HG03575 (cell line): ENCODE results near the gene GABARAP.

Source experiments
- ATAC-seq: cut with Tn5 transposase; IDR thresholded peaks from one replicate; pipeline ENCODE4 v1.9.1; 2021; ENCODE audit not compliant: unreplicated experiment, insufficient number of reproducible peaks, low FRiP score; ENCODE audit errors: extremely low read depth

The GABARAP gene

DNA sequence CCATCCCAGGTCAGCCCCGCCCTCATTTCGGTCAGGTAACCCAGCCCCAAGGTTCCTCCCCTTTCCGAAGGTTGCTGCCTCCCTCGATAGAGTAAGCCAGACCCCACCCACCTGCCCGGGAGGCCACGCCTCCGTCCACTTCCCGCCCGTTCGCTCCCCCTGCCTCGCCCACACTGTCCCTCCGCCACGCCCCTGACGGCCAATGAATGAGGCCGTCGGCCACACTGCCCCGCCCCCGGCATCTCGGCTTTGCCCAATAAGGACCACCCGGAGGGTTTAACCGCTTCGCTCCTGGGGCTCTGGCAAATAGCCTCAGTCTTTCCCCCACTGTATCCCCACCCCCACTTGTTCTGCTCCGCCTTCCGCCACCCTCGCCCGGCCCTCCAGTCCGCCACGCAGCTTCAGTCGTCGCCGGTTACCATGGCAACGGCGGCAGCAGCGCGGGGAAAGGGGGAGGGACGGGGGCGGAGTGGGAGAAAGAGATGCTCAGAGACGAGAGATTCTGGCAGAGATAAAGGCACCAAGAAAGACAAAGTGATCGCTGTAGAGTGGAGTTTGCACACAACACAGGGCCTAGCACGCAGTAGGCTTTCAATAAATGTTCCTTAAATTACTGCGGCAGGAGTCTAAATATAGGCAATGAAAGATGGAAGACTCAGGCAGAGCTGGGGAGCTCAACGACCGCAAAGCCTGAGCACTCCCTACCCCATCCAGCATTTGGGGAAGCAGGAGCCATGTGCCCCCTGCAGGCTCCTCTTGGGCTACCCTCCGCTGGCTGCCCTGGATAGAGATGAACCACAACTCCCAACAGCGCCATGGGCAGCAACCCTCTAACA lies 27.7 kb downstream of the GABARAP start:
- ATAC-seq: no peak

DNA sequence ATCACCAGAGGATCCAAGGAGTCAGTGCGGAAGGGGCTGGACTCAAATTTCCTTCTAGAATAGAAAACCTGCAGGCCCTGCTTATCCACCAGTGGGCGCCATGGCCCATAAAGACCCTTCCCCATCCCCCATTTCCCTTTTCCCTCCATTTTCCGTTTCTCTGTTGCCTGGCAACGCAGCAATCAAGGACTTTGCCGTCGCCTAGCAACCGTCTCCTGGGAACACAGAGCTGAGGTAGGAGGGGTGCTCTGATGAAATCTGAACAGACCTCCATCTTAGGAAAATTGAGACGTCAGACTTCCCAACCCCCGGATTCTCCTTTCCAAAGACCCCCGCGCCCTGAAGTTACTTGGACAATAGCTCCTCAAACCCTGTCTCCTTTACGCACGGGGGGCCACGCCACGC lies 28.4 kb downstream of the GABARAP start:
- no peak for ATAC-seq

DNA sequence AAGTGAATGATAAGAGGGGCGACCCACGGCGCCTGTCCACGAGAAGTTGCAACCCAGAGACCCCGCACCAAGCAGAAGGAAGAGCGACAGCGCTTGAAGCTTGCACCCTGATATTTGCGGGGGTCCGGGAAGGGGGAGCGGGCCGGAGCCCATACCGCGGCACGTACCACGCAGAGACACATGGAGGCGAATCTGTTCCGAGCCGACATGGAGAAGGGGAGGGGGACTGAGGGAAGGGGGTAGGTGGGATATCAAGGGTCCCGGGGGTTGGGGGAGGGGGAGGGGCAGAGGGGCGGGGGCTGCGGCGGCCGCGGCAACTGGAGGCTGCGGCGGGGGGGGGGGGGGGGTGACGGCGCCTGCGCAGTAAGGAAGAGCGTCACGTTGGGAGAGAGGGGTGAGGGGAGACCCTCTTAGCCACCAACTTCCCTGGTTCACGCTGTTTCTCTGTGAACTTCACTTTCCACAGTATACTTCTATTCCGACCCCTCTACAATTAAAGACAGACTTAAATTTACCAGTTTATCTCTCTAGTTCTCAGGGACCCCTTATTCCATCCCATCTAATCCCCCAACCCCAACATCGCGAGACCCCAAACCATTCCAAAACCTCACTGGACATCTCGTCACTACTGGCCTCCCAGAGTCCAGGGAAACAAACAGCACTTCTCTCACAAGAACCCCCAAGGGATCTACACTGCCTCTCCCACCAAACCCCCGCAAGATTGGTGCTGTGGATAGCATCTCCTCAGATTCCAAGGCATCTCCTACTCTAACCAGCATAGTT lies 30.6 kb downstream of the GABARAP start:
- ATAC-seq: no peak

DNA sequence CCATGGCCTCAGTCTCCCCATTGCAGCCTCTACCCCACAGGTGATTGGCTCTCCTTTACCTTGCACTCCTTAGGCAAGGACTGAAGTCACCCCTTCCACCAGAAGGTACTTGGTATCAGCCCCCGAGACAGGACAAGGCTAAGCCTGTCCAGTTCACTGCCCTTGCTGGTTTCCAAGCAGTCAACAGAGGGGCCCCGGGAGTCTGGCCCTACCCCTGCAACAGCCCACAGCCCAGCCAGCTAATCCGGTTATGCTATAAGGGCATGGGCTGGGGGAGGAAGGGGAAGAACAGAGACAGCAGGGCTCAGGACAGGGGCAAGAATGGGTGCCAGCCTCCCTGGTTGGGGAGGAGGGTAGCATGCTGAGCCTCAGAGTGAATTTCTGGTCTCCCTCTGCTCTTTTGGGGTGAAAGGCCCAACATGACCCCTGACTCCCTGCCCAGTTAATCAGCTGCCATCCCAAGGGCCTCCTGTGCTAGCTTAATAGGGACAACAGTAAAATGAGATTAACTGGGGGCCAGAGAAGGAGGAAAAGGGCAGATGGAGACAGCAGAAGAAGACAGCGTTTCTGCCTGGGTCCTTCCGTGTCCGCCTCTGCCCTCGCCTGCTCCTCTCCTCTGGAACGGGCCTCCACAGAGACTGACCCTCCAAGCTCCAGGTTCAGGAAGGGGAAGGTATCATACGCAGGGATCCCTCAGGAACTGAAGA lies 33.3 kb downstream of the GABARAP start:
- ATAC-seq: no peak

DNA sequence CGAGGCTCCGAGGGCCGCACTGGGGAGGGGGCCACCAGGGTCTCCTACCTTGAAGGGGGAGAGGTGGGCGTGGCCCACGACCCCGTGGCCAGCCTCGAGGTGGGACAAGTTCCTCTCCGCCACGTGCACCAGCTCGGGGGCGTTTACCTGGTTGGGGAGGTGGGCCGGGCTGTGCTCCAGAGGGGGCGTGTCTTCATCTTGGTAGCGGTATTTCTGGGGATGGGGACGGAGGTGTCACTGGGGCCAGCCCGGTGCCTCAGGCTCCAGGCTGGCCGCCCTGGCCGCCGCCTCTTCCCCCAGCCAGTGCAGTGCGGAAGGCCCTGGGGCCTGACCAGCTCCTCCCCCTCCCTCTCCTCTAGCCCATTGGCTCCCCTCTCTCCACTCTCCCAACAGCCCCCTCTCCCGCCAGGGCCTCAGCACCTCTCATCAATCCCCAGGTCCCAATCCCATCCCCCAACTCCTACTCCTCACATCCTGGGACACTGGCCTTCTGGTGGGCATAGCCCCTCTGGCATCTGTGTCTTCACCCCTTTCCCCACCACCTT lies 34.1 kb downstream of the GABARAP start:
- no peak for ATAC-seq

DNA sequence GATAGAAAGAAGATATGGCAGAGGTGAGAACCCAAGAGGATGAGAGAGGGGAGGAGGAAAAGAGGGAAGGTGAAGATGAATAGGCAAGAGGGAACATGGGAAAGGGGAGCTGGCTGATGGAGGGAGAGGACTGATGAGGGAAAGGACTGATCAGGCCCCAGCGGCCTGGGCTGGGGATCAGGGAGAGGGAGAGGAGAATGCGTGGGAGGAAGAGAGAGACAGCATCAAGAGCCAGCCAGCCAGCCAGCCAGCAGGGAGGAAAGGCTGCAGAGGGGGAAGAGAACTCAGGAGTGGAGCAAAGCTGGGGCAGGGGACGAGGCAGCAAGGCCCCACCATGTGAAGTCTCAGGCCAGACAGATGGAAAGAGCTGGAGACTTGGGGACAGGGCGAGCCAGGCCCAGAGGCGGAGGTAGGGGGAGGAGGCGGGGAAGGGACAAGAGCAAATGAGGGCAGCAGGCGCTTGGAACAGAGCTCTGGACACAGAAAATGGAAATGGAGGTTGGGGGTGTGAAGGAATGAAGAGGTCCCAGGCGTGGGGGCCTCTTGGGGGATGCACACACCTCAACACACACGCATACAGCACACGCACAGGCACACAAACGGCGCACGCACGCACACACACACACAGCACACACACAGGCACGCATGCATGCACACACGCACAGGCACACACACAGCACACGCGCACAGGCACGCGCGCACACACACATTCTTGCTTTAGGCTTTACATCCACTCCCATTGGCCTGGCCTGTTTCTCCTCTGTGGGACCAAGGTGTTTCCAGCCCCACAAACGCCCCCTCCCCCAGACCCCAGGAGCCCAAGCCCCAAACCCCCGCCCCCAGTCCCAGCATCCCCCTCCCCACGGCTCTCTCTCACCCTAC lies 34.9 kb downstream of the GABARAP start:
- ATAC-seq: no peak

DNA sequence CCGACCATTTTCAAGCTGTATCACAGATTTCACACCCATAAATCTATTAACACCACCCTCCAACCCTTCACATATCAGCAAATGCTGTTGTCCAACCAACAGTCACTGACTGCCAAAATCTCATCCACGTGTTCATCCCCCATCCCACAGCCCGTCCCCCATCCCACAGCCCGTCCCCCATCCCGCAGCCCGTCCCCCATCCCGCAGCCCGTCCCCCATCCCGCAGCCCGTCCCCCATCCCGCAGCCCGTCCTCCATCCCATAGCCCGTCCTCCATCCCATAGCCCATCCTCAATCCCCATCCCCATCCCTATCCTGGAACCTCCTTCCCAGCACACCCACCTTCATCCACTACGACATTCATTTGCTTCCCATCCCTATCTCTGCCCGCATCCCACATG lies 36.7 kb downstream of the GABARAP start:
- ATAC-seq: no peak

DNA sequence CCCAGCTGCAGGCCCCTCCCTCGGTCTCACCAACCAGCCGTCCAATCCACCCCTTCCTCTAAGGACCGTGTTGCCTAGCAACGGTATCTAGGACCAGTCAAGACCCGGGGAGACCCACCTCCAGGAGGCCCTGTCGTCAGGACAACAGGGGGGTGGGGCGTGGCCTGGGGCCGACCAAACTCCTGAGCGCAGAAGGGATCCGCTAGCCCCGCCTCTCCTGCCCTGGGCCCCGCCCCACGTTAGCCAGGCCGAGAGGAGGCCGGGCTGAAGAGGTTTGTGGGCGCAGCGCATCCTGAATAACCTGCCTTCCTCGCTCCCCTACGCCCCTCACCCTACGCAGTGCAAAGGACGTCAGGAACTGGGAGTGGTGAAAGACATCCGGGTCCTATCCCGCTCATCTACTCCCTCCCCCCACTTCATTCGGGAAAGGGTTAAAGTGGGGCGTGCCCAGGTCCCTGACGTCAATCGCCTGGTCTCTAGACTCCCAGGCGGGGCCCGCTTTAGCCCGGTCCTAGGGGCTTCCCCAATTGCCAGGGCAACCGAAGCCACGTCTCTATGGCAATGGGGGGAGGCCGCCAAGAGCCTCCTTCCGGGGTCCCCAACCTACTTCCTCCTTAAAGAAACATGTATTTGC lies 37.3 kb downstream of the GABARAP start:
- no peak for ATAC-seq

DNA sequence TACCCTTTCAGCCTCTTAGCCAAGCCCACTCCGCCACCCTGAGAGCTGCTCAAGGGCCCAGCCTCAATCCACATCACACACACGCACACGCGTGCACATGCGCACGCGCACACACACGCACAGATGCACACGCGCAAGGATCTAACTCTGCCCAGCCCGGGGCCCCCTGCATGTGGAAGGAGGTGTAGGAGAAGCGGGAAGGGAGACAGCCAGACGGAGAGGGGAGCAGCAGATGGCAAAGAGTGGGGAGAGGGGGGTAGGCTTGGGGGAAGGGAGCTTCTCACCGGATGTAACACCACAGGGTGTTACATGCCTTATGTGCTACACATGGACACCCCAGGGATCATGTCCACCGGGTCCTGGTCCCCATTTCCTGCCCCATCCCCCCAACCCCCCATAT lies 37.9 kb downstream of the GABARAP start:
- ATAC-seq: no peak

DNA sequence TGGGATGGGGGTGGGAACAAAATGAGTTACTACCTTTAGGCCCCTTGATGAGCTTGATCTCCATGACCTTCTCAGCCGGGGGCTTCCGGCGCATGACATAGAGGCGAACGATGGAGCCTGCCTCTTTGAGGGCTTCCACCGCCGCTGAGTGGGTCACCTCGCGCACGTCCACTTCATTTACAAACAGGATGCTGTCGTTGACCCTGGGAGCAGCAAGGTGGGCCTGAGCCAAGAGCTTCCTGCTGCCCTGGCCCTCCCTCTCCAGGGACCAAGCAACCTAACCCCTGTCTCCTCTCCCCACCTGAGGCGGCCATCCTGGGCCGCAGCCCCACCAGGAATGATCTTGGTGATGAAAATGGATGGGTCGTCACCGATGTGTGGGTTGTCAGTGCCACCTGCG lies 38.9 kb downstream of the GABARAP start:
- no peak for ATAC-seq

DNA sequence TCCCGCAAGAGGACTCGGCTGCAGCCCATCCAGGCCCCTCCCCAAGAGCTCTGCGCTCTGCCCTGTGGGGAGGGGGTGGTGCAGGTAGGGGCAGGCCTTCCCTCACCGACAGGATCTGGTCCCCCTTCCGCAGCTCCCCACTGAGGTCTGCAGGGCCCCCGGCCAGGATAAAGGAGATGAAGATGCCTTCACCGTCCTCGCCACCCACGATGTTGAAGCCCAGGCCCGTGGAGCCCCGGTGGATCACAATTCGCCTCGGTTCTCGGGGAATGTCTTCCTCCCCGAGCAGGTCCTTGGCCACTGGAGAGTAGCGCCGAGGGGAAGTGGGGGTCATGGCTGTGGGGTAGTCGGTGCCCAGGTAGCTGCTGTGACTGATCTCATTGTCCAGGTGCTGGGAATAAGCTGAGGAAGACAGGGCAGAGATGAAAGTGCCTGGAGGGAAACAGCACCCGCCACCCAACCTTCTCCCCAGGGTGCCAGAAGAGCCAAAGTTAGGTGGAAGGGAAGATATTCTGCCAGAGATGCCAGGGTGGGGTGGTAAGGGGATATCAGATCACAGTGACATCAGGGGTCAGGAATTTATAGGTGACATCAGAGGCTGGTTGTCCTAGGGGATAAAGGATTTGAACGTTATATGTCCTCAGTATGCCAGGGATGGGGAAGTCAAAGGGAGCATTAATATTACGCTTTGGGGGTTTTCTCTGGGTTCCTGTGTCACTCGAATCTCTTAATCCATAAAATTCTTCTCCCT lies 45.4 kb downstream of the GABARAP start:
- no peak for ATAC-seq

DNA sequence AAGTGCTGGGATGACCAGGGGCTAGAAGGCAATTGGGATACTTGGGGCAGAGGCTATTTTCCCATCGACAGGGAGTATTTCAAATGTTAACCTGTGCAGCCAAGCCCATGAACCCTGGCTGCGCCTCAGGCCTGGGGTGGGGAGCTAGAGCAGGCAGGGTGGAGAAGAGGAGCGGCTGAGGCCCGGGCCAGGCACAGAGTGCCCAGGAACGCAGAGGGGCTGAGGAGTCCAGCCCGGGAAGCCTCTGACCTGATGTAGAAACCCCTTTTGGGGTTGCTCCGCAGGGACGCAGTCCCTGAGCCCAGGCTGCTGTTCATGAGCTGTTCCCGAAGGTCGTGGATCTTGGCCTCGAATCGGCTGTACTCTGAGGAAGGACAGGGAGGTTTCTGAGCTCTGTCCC lies 46.3 kb downstream of the GABARAP start:
- no peak for ATAC-seq

DNA sequence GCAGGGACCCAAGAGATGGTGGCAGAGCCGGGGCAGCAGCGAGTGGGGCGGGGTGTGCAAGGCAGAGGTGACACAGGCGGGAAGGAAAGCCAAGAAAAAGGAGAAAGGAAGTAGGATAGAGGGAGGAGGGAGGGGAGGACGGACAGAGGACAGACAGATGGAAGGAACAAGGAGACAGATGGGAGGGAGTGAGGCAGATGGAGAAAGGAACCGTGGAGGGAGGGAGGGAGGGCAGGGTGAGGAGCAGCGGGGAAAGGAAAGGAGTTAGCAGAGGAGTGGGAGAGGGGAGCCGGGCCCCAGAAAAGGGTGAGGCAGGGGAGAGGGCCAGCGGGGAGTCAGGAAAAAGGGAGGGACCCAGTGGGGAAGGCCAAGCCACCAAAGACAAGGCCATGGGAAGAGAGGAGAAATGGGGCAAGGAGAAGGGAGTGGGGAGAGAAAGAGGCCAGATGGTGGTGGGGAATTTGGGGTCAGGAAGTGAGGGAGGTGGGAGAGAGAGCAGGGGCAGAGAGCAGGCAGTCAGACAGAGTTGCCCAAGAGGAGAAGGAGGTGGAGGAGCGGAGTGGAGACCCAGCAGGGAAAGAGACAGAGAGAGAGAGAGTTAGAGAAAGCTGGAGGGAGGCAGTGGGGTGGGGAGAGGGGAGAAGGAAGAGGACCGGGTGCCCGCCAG lies 49.8 kb downstream of the GABARAP start:
- ATAC-seq: no peak

DNA sequence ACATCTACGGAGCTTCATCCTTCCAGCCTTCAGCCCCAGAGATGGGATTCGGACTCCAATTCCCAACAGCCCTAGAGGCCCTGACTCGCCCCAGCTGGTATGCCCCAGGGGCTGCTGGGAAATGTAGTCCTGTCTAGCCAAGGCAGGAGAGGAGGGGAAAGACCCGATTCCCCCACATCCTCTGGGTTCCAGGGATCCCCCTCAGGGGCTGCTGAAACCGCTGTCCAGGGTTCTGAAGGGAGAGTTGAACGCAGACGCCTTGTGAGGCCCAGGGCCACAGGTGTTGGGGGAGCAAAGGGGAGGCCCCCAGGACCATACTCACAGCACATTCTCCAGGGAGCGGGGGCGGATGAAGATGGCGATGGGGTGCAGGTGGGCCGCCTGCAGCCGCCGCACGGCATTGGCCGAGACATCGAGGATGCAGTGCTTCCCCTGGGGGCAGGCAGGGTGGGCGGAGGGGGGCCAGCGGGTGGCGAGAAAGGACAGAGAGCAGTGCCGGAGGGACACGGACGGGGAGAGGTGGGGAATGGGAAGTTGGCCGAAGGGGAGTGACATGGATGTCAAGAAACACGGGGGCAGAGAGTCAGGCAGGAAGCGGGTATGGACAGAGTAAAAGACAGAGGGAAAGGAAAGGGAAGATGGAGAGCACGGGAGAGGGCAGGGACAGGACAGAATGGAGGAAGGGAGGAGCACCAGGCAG lies 50.5 kb downstream of the GABARAP start:
- ATAC-seq: no peak

DNA sequence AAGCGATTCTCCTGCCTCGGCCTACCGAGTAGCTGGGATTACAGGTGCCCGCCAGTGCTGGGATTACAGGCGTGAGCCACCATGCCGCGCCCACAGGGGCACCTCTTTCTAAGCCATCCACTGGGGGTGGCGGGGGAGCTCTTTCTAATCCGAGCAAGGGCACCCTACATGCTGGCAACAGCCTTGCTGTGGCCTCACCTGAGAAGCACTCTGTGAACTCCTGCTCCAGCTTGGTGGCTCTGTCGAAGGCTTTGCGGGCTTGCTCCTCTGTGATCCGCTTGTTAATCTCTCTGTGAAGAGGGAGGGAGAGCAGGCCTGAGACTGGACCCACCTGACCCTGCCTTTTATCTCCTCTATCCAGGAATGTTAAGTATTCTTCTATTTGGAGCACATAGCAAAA lies 51.2 kb downstream of the GABARAP start:
- no peak for ATAC-seq

DNA sequence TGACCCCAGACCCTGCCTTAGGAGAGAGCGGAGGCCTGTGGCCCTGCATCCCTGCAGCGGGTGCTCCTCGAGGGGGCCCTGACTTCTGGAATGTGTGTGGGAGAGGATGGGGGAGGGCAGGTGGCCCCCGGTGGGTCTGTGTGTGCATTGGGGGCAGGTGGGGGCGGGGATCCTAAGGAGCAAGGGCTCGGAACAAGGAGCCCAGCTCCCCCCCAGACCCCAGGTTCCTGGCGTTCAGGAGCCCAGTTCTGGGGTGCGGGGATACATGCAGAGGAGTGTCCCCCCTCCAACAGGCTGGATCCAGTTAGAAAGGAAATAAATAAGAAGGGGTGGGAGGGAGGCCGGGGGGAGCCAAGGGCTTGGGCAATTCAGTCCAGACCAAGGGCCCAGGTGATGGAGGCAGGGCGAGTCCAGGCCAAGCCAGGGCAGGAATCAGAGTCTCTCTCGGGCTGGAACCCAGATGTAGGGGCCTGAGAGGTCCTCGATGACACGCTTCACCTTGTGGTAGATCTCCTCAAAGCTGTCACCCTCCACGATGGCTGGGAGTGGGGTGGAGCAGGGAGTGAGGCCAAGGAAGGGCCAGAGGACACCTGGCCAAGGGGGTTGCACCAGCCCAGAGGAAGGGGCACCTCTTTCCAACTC lies 51.9 kb downstream of the GABARAP start:
- no peak for ATAC-seq
